PC-3 (cell line): ENCODE results near the gene CPSF4L.

Experiments used
- CTCF ChIP-seq: fragments of 300-600 bp; sonication (generic); conservative IDR thresholded peaks from 2 replicates; pipeline ENCODE4 v1.5.1; 2017; ENCODE audit warnings: antibody characterized with exemption, low read depth, mild to moderate bottlenecking, low read length
- EZH2phosphoT487 ChIP-seq: fragments of 300-600 bp; sonication (generic); IDR thresholded peaks from 2 replicates; pipeline ENCODE4 v1.6.1; 2018; ENCODE audit warnings: mild to moderate bottlenecking, antibody characterized with exemption, low read length, borderline replicate concordance

- TF ChIP-seq EZH2phosphoT487 (no peak), CTCF (no peak)
Measured at GRCh38 chr17:73293480-73293911, 31.8 kb upstream of the CPSF4L start.
